Testis (tissue), 3 donors: ENCODE data around the gene TNFSF11. TPM values are rescaled to one million over a fixed set of nuclear protein-coding genes. Genes with fewer than 3 reads are reported as not detected.

ENCODE experiments used
- DNase-seq: peaks from one replicate; pipeline ENCODE4 v3.0.0-alpha.2; 2019
- H3K27ac ChIP-seq, 2 donors: fragments of 200-600 bp; sonication (generic); one replicate each; pipeline ENCODE4 v1.5.1; 2019
- H3K27me3 ChIP-seq: fragments of 200-600 bp; sonication (generic); one replicate; pipeline ENCODE4 v1.5.1; 2019
- H3K36me3 ChIP-seq: fragments of 200-600 bp; sonication (generic); one replicate; pipeline ENCODE4 v1.5.1; 2017; ENCODE audit warnings: low read depth; ENCODE audit errors: missing control alignments
- H3K4me1 ChIP-seq: fragments of 200-600 bp; sonication (generic); one replicate; pipeline ENCODE4 v1.5.1; 2019
- H3K4me3 ChIP-seq, 2 donors: fragments of 200-600 bp; sonication (generic); one replicate each; pipeline ENCODE4 v1.5.1; 2017 to 2019
- H3K9me3 ChIP-seq: fragments of 200-600 bp; sonication (generic); one replicate; pipeline ENCODE4 v1.5.1; 2017
- CTCF ChIP-seq, 3 experiments: fragments of 450-650 bp in 2 of 3; fragments of 200-600 bp in 1 of 3; sonication (generic) in 1 of 3; IDR thresholded peaks; one replicate each; pipeline ENCODE4 v1.5.1; 2016 to 2019; ENCODE audit warnings: antibody characterized with exemption in 3 of 3, mild to moderate bottlenecking in 2 of 3, moderate library complexity in 1 of 3
- POLR2A ChIP-seq: fragments of 450-650 bp; IDR thresholded peaks from one replicate; pipeline ENCODE4 v1.6.1; 2017; ENCODE audit warnings: antibody characterized with exemption, mild to moderate bottlenecking, moderate library complexity
- WGBS, 2 donors: methylation state at CpG; one replicate each; pipeline ENCODE4 v1.1.5; 2018; 5-methylcytosine and 5-hydroxymethylcytosine counted together
- intact Hi-C: fragments of 100-400 bp; cut with DNase I; formaldehyde crosslinking; loops from one replicate; pipeline ENCODE4 v1.15.1; 2023; ENCODE audit warnings: low total_unique reads
- polyA plus RNA-seq: library from polyadenylated mRNA; stranded (reverse); fragments of 350-450 nt; fragmentation: Illumina TruSeq; extraction: RNeasy Lipid Tissue Mini Kit (QIAGEN cat#74804); gene quantifications from one replicate; pipeline ENCODE4 v1.2.3, GENCODE V29; 2014; ENCODE audit warnings: low read depth, low replicate concordance; ENCODE audit not compliant: insufficient read depth
- total RNA-seq, 2 donors: library from RNA; depleted of rRNA; stranded (reverse); fragments of >200 nt; gene quantifications; one replicate each; pipeline ENCODE4 v1.2.3, GENCODE V29; 2016

TNFSF11 gene
- total and polyA plus RNA-seq, 3 donors from 2014 or later: 0.93 to 2.0 (median 1.8) TPM

GRCh38 chr13:42631181-42631580 lies 57.2 kb downstream of the TNFSF11 start:
- Histone ChIP-seq H3K4me3 (no peak overlapping the region), H3K27ac (no peak overlapping the region), H3K9me3 (no peaks in the 10 kb centered on the region), H3K4me1 (no peaks in the 10 kb centered on the region), H3K36me3 (no peaks in the 10 kb centered on the region), H3K27me3 (no peaks in the 10 kb centered on the region)
- intact Hi-C loops: no loop called here
- TF ChIP-seq POLR2A: no peak
- no peak for TF ChIP-seq CTCF (IDR thresholded peaks at IDR 0.05)
- 21 to 32% methylated on average over 1 of the region's 1 CpG for WGBS, 2 donors
- DNase-seq: no peak

GRCh38 chr13:42633495-42633894 lies 59.5 kb downstream of the TNFSF11 start:
- Histone ChIP-seq H3K4me3 (no peak overlapping the region), H3K4me1 (no peaks in the 10 kb centered on the region), H3K27me3 (no peaks in the 10 kb centered on the region), H3K27ac (no peak overlapping the region), H3K9me3 (no peaks in the 10 kb centered on the region), H3K36me3 (no peaks in the 10 kb centered on the region)
- DNase-seq: no peak
- intact Hi-C loops: no loop called here
- TF ChIP-seq POLR2A (no peak), CTCF (IDR thresholded peaks at IDR 0.05) (no peak)

GRCh38 chr13:42638101-42638500 lies 64.1 kb downstream of the TNFSF11 start:
- no peak for DNase-seq
- Histone ChIP-seq H3K4me1 (no peaks in the 10 kb centered on the region), H3K27me3 (no peaks in the 10 kb centered on the region), H3K4me3 (no peak overlapping the region), H3K27ac (no peak overlapping the region), H3K9me3 (no peaks in the 10 kb centered on the region), H3K36me3 (no peaks in the 10 kb centered on the region)
- intact Hi-C loops: no loop called here
- TF ChIP-seq POLR2A (no peak), CTCF (IDR thresholded peaks at IDR 0.05) (no peak)
- 91 to 96% methylated on average over 5 of the region's 5 CpGs for WGBS, 2 donors

- WGBS, 2 donors: 70 to 85% methylated on average over 1 of the region's 1 CpG
Measured at GRCh38 chr13:42638886-42639285, 64.9 kb downstream of the TNFSF11 start.

More at GRCh38 chr13:42638886-42639285, 64.9 kb downstream of the TNFSF11 start:
- Histone ChIP-seq H3K9me3 (no peaks in the 10 kb centered on the region), H3K4me3 (no peak overlapping the region), H3K27ac (no peak overlapping the region), H3K4me1 (no peaks in the 10 kb centered on the region), H3K36me3 (no peaks in the 10 kb centered on the region), H3K27me3 (no peaks in the 10 kb centered on the region)
- intact Hi-C loops: no loop called here
- no peak for TF ChIP-seq CTCF (IDR thresholded peaks at IDR 0.05)
- no peak for TF ChIP-seq POLR2A
- DNase-seq: no peak
